Mesenchymal stem cell (in vitro differentiated cells and primary cell): ENCODE data around the gene EXOC4.

Experiments
- DNase-seq: peaks from one replicate; pipeline ENCODE4 v3.0.0-alpha.2; 2013
- H2AFZ ChIP-seq: one replicate; pipeline ENCODE4 v1.6.1; 2013; ENCODE audit warnings: low read depth, mild to moderate bottlenecking, control low read depth, inconsistent platforms, low read length, moderate library complexity
- H2AK5ac ChIP-seq: 2 replicates; pipeline ENCODE4 v1.6.1; 2013; ENCODE audit warnings: low read length, moderate library complexity, mild to moderate bottlenecking, inconsistent platforms; ENCODE audit not compliant: severe bottlenecking
- H2BK120ac ChIP-seq: one replicate; pipeline ENCODE4 v1.6.1; 2013; ENCODE audit warnings: low read depth, mild to moderate bottlenecking, inconsistent platforms, low read length, moderate library complexity
- H2BK12ac ChIP-seq, 2 experiments: one replicate each; pipeline ENCODE4 v1.6.1; 2013; ENCODE audit warnings: inconsistent platforms in 2 of 2, low read length in 2 of 2, mild to moderate bottlenecking in 2 of 2, moderate library complexity in 2 of 2, control low read depth in 1 of 2
- H2BK15ac ChIP-seq: one replicate; pipeline ENCODE4 v1.6.1; 2013; ENCODE audit warnings: mild to moderate bottlenecking, low read depth, inconsistent platforms; ENCODE audit not compliant: poor library complexity, severe bottlenecking
- H2BK5ac ChIP-seq: 2 replicates; pipeline ENCODE4 v1.6.1; 2013; ENCODE audit warnings: low read depth, mild to moderate bottlenecking, low read length, control low read depth, inconsistent platforms; ENCODE audit not compliant: poor library complexity, severe bottlenecking
- H3K14ac ChIP-seq, 2 experiments: one replicate each; pipeline ENCODE4 v1.6.1; 2013; ENCODE audit warnings: inconsistent platforms in 2 of 2, low read length in 2 of 2, control low read depth in 1 of 2, mild to moderate bottlenecking in 1 of 2, moderate library complexity in 1 of 2
- H3K18ac ChIP-seq, 2 experiments: one replicate each; pipeline ENCODE4 v1.6.1; 2013; ENCODE audit warnings: inconsistent platforms in 2 of 2, low read length in 2 of 2, control low read depth in 1 of 2, low read depth in 1 of 2, mild to moderate bottlenecking in 1 of 2
- H3K23ac ChIP-seq, 2 experiments: one replicate each; pipeline ENCODE4 v1.6.1; 2013; ENCODE audit warnings: inconsistent platforms in 2 of 2, low read length in 2 of 2, mild to moderate bottlenecking in 2 of 2, moderate library complexity in 2 of 2, control low read depth in 1 of 2
- H3K27ac ChIP-seq: 2 replicates; pipeline ENCODE4 v1.5.1; 2013; ENCODE audit warnings: mild to moderate bottlenecking, moderate library complexity, low read length, control low read depth, inconsistent platforms; ENCODE audit not compliant: poor library complexity, severe bottlenecking
- H3K27me3 ChIP-seq, 2 experiments: 2 replicates each; pipeline versions ENCODE4 v1.6.1 to v1.7.0; 2013; ENCODE audit warnings: low read length in 2 of 2, mild to moderate bottlenecking in 2 of 2, moderate library complexity in 2 of 2, control low read depth in 1 of 2, inconsistent platforms in 1 of 2; ENCODE audit not compliant: control insufficient read depth in 1 of 2, insufficient read depth in 1 of 2
- H3K36me3 ChIP-seq, 2 experiments: 2 replicates each; pipeline versions ENCODE4 v1.6.1 to v1.7.0; 2013; ENCODE audit warnings: low read length in 2 of 2, control low read depth in 1 of 2, inconsistent platforms in 1 of 2, low read depth in 1 of 2, mild to moderate bottlenecking in 1 of 2; ENCODE audit not compliant: insufficient read depth in 2 of 2, control insufficient read depth in 1 of 2
- H3K4ac ChIP-seq, 2 experiments: one replicate each; pipeline ENCODE4 v1.6.1; 2013; ENCODE audit warnings: inconsistent platforms in 2 of 2, low read length in 2 of 2, mild to moderate bottlenecking in 2 of 2, moderate library complexity in 2 of 2, control low read depth in 1 of 2, low read depth in 1 of 2
- H3K4me1 ChIP-seq: 2 replicates; pipeline ENCODE4 v1.6.1; 2013; ENCODE audit warnings: low read depth, low read length, control low read depth; ENCODE audit not compliant: control insufficient read depth, insufficient read depth
- H3K4me2 ChIP-seq: 2 replicates; pipeline ENCODE4 v1.6.1; 2013; ENCODE audit warnings: low read length, mild to moderate bottlenecking, inconsistent platforms; ENCODE audit not compliant: poor library complexity, severe bottlenecking
- H3K4me3 ChIP-seq, 2 experiments: 2 replicates each; pipeline versions ENCODE4 v1.5.1 to v1.7.0; 2013; ENCODE audit warnings: low read length in 2 of 2, mild to moderate bottlenecking in 2 of 2, control low read depth in 1 of 2, low read depth in 1 of 2; ENCODE audit not compliant: insufficient read depth in 1 of 2
- H3K79me1 ChIP-seq: replicated peaks from 2 replicates; pipeline ENCODE4 v1.6.1; 2013; ENCODE audit warnings: mild to moderate bottlenecking, control low read depth, low read length, inconsistent platforms; ENCODE audit not compliant: poor library complexity, severe bottlenecking
- H3K9ac ChIP-seq: 2 replicates; pipeline ENCODE4 v1.7.0; 2013; ENCODE audit warnings: mild to moderate bottlenecking, low read length, moderate library complexity
- H3K9me3 ChIP-seq: 2 replicates; pipeline ENCODE4 v1.7.0; 2013; ENCODE audit warnings: mild to moderate bottlenecking, low read length; ENCODE audit not compliant: control insufficient read depth
- H4K8ac ChIP-seq: one replicate; pipeline ENCODE4 v1.6.1; 2013; ENCODE audit warnings: inconsistent platforms, mild to moderate bottlenecking, low read length, moderate library complexity
- H4K91ac ChIP-seq: one replicate; pipeline ENCODE4 v1.6.1; 2013; ENCODE audit warnings: mild to moderate bottlenecking, low read length, inconsistent platforms
- WGBS: methylation state at CpG from one replicate; pipeline ENCODE4 v1.1.7; 2013; ENCODE audit warnings: mixed read lengths; 5-methylcytosine and 5-hydroxymethylcytosine counted together

Gene EXOC4

GRCh38 chr7:133591704-133592340 is 338.9 kb downstream of the EXOC4 start:
- Histone ChIP-seq H3K27ac (no peak overlapping the region), H3K9me3 (no peaks in the 10 kb centered on the region), H3K4me2 (no peak overlapping the region), H2BK15ac (no peak overlapping the region), H2BK12ac (no peak overlapping the region), H4K91ac (no peak overlapping the region), H3K79me1 (peaks cover 11% of the 10 kb centered on the region), H4K8ac (no peak overlapping the region), H2BK5ac (no peak overlapping the region), H2AK5ac (no peak overlapping the region), H3K4ac (no peak overlapping the region), H3K36me3 (peaks cover 0 to 3% of the 10 kb centered on the region in 2 experiments), H2AFZ (no peak overlapping the region), H3K23ac (no peak overlapping the region), H3K27me3 (no peaks in the 10 kb centered on the region), H3K14ac (no peak overlapping the region), H3K4me1 (no peaks in the 10 kb centered on the region), H2BK120ac (no peak overlapping the region), H3K4me3 (no peak overlapping the region), H3K9ac (no peak overlapping the region), H3K18ac (no peak overlapping the region)
- DNase-seq = no peak
- WGBS = 100% methylated on average over 4 of the region's 4 CpGs

DNA sequence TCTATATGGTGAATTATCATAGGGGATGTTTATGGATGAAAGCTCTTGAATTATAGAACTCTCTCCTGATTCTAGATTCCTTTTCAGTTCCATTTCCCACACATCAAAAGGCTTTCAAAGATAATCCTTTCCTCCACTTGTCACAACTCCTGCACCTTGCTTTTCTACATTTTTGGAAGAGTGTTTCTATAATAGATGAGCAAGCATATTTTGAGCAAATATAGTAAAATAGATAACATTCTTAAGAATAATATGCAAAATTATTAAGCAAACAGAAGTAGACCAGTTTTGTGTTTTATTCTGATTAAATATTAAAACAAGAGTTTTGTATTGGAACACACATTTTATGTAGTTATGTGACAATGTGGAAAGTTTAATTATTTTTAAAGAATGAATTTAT is 340.7 kb downstream of the EXOC4 start:
- Histone ChIP-seq H2BK12ac (no peak overlapping the region), H2BK120ac (no peak overlapping the region), H3K4ac (no peak overlapping the region), H3K27ac (no peak overlapping the region), H3K79me1 (peaks cover 12% of the 10 kb centered on the region), H3K27me3 (no peaks in the 10 kb centered on the region), H3K23ac (no peak overlapping the region), H3K18ac (no peak overlapping the region), H2BK15ac (no peak overlapping the region), H4K91ac (no peak overlapping the region), H3K9ac (no peak overlapping the region), H3K14ac (no peak overlapping the region), H3K4me2 (no peak overlapping the region), H2AK5ac (no peak overlapping the region), H3K36me3 (peaks cover 0 to 3% of the 10 kb centered on the region in 2 experiments), H3K4me3 (no peak overlapping the region), H4K8ac (no peak overlapping the region), H3K9me3 (no peaks in the 10 kb centered on the region), H2BK5ac (no peak overlapping the region), H2AFZ (no peak overlapping the region), H3K4me1 (no peaks in the 10 kb centered on the region)
- no peak for DNase-seq

DNA sequence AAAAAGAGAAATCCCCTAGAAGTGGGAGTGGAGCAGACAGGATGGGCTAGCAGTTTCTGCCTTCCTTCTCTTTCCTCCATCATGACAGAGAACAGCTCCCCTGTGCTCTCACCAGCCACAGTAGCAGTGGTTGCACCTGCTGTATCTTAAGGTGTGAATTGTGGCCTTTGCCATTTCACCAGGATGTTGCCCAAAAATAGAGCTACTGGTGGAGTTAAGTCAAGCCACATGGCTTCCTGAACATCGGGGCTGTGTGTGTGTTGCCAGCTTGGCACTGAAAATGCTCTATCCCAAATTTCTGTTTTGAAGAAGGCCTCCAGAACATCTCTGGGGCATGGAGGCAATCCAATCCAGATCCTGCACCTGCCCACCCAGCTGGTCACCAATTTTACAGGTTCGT is 348.7 kb downstream of the EXOC4 start:
- Histone ChIP-seq H3K23ac (no peak overlapping the region), H2BK120ac (no peak overlapping the region), H3K4ac (no peak overlapping the region), H2BK5ac (no peak overlapping the region), H3K18ac (no peak overlapping the region), H4K91ac (no peak overlapping the region), H3K14ac (no peak overlapping the region), H3K36me3 (no peaks in the 10 kb centered on the region), H2BK12ac (no peak overlapping the region), H2AK5ac (no peak overlapping the region), H4K8ac (no peak overlapping the region), H3K27me3 (no peaks in the 10 kb centered on the region), H3K27ac (no peak overlapping the region), H3K4me2 (no peak overlapping the region), H2BK15ac (no peak overlapping the region), H3K79me1 (peaks cover 14% of the 10 kb centered on the region), H3K4me3 (no peak overlapping the region), H3K9ac (no peak overlapping the region), H2AFZ (no peak overlapping the region), H3K4me1 (no peaks in the 10 kb centered on the region), H3K9me3 (no peaks in the 10 kb centered on the region)
- WGBS = 100% methylated on average over 1 of the region's 2 CpGs
- DNase-seq = no peak

- Histone ChIP-seq H2BK5ac (peak overlapping the region; percentile 19), H3K9ac (peak overlapping the region; percentile 20), H2BK15ac (no peak overlapping the region), H3K79me1 (peaks cover 14% of the 10 kb centered on the region), H3K18ac (no peak overlapping the region), H3K36me3 (no peaks in the 10 kb centered on the region), H3K4ac (no peak overlapping the region), H3K4me3 (no peak overlapping the region), H4K91ac (no peak overlapping the region), H3K4me1 (no peaks in the 10 kb centered on the region), H3K14ac (no peak overlapping the region), H3K27ac (no peak overlapping the region), H3K23ac (no peak overlapping the region), H3K27me3 (no peaks in the 10 kb centered on the region), H2BK120ac (no peak overlapping the region), H4K8ac (no peak overlapping the region), H3K4me2 (no peak overlapping the region), H2AK5ac (no peak overlapping the region), H3K9me3 (no peaks in the 10 kb centered on the region), H2BK12ac (no peak overlapping the region), H2AFZ (no peak overlapping the region)
- no peak for DNase-seq
- WGBS = 79% methylated on average over 4 of the region's 4 CpGs
These were observed 349.4 kb downstream of the EXOC4 start for GRCh38 chr7:133602291-133602690.
